Endothelial cell of hepatic sinusoid (primary cell): ENCODE measurements around the gene SASH1.
"Not testable (repeated sequence)": the region's sequence is repeated elsewhere in the genome, so short reads cannot be mapped to it uniquely, and the experiment has no call there.

ENCODE experiments used
- in situ Hi-C: cut with HindIII; loops from 2 replicates; pipeline ENCODE4 v1.10.0; 2017; ENCODE audit warnings: low sequenced_read_pairs

The SASH1 gene

DNA sequence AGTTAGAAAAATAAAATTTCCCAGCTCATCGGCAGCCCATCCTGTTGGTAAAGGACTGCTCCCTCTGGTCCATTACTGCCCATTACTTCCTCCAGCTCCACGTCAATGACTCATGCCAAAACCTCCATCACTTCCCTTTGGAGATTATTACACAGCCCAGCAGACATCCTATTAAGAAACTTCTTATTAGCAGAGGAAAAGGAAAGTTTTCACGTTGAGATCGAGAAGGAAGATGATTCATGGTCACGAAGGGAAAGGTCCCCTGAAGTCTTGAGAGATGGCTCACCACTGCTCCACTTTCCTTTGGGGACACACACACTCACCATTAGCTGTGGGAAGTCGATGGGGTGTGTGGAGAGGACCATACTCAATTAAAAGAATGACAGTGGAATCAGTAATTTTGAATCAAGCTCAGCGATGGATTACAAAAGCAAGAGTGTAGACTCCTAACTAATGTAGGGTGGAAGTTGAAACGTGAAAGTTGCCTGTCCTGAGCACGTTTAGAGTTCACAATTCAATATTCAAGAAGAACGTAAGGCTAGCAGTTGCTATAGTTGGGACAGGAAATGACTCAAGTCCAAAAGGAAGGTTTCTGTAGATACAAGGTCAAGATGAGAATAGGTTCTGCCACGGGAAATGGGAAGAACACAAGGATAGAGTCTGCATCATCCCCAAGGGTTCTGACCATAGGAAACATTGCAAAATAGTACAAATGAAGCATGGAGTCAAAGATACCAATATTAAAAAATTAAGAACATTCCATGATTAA, 21.6 kb downstream of the SASH1 start:
- in situ Hi-C loops, result no loop called here

DNA sequence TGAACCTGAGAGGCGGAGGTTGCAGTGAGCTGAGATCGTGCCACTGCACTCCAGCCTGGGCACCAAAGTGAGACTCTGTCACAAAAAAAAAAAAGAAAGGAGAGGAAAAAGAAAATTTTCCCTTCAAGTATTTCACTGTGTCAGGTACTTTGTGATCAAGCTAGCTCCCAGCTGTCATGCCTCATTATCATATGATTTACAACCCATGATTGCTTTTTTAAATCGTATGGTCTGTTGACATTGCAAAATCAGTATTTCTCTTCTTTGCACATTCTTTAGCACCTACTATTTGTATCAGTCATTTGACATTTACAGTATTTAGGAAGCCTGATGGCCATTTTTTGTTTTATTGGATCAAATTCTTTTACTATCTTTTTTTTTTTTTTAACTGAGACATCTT, 22.4 kb downstream of the SASH1 start:
- in situ Hi-C loops, result loop anchor here (5.0 kb wide), 2 partner anchors 62 to 98 kb away; no protein-coding TSS in a partner anchor

DNA sequence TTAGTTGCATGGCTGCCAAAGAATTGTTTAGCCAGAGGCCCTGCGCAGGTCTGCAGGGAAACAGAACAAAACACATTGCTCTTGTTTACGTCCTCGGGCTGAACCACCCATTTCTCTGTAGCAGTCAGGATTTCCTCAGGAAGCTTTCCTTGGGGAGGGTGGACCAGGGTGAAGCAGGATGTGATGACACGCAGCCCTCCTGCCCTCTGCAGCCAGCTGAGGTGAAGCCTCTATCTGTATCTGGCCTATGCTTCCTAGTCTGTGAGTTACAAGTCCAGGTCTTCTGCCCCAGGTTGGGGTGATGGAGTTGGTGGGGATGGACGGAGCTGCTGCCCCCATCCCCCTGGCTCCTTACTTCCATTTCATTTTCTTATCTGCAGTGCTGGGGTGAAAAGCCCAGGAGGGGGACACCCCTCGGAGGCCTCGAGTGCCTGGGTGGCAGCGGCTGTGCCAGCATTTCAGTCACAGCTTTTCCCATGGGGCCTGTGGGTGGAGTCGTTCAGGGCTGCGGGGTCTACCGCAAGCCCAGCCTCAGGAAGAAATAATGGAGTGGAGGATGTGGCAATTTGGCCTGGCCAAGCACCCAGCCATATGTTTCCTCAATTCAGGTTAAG, 24.9 kb downstream of the SASH1 start:
- in situ Hi-C loops, result loop anchor here (5.0 kb wide), 2 partner anchors 60 to 100 kb away; no protein-coding TSS in a partner anchor

DNA sequence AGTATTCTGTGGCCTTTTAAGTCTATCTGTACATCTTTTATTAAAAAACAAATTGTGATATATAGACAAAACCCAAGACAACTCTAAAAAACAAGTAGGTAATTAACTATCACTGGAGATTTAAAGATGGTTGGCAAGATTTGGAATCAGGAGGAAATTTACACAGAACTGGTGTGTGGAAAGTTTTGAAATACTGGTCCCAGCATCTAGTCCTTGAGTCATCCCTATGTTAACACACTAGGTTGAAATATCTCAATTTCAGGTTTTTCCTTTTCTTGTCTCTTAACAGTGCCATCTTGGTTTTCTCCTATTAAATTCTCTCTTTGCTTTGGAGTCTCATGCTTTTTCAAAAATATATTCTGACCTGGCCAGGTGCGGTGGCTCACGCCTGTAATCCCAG, 27.5 kb downstream of the SASH1 start:
- in situ Hi-C loops, result no loop called here

DNA sequence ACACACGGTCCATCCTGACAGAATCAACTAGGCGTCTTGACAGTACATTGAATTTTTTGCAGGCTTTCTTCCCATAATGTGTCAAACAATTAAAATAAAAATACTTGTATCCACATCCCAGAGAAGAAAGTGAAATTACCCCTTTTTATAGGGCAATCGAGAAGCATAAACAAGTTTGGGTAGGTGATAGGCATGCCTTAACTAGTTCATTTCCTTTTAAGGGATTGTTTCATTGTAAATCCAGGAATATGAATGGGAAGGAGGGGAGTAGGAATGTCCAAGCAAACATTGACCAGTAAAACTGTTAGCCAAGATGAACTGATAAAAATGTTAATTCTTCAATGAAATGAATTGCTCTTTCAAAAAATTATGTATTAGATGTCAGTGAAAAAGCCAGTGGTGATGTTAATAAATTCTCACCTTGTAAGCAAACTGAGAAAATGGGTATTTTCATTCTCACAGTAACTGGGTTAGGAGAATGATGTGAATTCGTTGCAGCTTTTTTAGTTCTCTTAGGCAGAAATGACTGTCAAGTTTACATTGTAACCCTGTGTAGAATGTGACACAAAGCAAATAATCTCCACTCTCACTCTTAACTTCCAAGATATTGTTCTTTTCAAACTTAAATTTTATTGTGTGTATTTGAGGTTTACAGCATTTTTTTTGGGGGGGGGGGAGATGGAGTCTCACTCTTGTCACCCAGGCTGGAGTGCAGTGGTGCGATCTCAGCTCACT, 31.6 kb downstream of the SASH1 start:
- in situ Hi-C loops, result no loop called here

DNA sequence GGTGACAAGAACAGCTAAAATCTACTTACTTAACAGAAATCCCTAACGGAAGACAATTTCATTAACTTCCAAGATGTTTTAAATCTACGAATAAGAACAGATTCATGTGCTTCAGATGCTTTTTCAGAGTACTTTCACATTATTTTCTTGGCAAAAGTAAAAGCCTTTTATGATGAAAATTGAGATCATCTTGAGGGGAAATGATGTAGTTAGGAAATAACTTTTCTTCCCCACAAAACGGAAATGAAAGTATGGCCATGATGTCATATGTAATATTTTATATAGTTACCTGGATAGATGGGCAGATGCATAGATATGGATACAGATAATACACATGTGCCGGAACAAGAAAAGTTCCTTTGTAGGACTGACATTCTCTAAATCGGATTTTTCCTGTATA, 32.8 kb downstream of the SASH1 start:
- in situ Hi-C loops, result no loop called here

DNA sequence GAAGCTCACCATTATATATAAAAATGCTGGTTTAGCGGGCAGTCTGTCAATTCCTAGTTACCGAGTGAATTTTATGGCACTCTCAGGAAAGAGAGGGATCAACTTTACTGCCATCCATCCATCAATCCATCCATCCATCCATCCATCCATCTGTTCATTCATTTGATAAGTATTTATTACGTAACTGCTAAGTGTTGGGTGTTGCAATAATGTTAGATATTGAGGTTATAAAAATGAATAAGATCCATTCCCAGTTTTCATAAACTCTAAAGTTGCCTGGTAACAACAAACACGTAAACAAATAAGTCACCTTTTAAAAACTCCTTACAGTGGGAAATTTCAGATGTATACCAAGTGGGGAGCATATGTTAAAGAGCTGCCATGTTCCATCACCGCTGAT, 36.8 kb downstream of the SASH1 start:
- in situ Hi-C loops, result no loop called here

DNA sequence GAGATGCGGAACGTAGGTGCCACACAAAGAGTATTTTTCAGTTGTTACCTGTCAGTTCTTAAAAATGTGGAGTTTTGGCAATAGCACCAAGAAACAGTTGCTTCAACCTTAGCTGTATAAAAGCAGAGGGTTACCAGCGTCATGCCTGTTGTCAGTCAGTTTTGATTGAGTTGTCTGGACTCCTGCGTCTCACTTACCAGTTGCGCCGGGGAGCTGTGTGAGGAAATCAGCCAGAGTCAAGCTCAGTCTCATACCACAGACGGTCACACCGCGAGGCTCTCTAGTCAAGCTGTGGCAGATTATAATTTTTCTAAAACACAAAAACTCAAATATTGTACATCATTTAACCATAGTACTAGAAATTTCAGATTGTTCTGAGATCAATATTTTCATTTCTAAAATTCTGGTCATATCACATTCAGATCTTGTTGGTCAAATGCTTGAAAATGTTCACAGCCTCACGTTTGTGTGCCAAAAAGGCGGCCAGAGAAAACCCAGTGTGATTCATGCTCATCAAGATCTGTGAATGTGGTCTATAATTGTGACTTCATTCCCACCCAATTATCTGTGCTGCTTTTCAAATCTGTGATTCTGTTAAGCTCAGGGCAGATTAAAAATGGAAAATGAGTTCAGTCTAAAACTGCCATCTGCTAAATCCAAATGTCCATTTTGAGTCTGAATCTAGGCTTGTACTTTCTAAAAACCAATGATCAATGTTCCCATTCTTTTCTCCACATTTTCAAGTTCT, 37.5 kb downstream of the SASH1 start:
- in situ Hi-C loops, result no loop called here

DNA sequence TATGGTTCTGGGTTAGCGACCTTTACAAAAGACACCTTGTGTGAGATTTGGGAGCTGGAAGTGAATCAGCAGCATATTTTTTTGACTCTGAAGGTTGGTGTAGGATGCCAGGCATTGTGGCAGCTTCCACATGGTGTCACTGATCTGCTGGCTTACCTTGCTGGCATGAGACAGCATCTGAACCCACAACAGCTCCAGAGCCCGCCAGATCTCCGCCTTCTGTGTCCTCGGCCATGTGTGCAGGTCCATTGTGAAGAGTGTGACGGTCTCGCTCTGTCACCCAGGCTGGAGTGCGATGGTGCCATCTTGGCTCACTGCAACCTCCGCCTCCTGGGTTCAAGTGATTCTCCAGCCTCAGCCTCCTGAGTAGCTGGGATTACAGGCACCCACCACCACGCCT, 39.4 kb downstream of the SASH1 start:
- in situ Hi-C loops, result not testable (repeated sequence)

DNA sequence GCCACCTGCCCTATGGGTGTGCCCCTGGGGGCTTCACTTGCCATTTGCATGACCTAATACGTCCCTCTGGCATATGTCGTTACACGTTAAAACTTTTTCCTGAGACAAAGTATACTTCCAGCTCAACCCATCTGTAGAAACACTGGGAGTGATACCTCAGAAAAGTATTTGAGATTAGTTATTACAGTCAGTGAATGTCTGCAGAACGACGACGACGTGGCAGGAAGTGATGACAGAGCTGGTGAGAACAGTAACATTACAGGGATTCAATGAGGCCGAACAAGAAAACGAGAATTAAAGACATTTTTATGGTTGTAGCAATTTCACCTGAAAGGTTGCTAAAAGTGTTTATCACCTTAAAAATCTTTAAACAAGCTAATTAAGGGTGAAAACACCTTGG, 40.2 kb downstream of the SASH1 start:
- in situ Hi-C loops, result no loop called here

DNA sequence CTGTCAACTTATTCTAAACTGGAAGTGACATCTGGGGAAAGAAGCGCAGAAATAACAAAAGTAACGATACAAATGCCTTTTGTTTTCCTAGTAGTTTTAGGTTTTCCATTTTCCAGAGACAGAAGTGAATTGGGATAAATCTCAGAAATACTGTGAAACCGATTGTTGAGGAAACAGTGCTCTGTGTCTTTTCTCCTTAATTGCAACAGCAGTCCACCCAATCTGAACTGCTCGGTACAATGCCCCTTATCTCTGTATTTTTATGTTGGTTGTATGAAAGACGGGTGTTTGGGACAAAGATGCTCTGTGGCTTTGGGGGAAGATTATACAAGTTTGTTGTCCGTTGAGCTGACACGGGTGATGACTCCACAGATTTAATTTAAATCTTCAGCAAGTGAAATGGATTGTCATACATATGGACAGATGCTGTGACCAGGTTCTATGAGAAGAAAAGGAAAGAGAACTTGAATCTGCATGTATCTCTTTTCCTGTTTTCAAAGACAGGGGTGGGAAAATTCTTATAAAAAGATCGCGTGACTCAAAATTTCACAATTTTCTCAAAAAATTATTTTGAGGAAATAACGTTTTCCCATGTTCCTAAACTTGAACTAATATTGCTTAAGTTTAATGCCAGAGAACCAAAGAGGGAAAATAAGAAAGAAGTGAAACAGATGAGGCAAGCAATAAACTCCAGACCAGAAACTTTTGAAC, 41.2 kb downstream of the SASH1 start:
- in situ Hi-C loops, result no loop called here

DNA sequence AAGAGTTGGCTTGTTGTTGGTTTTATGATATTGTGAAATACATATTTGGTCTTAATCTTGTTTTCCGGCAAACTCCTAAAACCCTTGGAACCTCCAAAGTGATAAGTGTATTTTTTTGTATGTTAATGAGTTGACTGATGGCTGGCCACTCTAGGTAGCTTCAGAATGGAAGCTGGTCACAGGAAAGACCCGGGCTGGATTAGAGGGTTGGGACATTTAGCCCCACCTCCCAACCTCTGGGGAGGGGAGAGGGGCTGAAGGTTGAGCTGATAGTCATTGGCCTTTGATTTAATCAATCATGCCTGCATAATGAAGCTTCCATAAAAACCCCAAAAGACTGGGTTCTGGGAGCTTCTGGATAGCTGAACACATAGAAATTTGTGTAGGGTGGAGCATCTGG, 42.7 kb downstream of the SASH1 start:
- in situ Hi-C loops, result no loop called here

DNA sequence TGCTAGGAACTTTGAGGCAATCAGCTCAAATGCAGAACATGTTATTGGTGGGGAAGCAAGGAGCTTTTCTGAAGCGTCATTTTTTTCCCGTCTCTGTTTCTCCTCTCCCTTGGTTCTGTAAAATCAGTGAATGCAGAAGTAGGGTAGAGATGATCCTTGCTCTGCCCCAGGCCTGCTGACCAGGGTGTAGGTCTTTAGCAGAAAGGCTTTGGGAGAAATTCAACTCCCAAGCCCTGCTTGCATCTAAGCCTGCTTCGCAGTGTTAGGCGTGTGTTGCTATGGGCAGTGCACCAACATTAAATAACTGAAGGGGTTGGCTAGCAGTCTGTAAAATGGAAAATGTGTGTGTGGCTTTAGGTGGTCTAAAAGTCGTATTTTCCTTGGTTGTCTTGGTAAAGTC, 45.9 kb downstream of the SASH1 start:
- in situ Hi-C loops, result no loop called here

DNA sequence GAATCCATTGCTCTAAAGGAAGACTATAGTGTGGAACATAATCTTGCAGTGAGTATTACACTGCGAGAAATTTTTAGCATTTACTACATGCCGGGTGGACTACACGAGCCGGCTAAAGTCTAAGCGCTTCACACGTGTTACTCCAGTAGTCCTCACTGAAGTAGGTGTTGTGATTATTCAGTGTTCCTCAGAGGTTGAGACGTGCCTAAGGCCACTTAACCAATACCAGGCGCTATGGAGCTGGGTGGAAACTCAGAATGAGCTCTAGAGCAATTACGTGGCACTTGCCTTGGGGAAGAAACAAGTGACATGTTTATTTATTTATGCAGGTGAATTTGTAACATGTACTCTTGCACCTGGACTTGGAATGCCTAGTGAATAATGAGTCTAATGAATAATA, 46.4 kb downstream of the SASH1 start:
- in situ Hi-C loops, result no loop called here

DNA sequence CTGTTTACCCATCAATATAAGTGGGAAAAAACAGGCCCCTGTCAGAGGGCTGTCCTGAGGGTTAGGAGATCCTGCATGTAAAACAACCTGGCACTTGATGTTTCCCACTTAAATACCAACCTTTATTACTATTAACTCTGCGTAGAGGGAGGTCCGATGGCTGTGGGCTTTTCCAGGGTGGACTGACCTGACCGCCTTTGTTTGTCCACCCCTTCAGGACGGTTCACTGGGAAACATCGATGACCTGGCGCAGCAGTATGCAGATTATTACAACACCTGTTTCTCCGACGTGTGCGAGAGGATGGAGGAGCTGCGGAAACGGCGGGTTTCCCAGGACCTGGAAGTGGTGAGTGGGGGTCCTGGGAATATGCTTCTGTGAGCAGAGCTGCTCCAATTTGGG, 47.3 kb downstream of the SASH1 start:
- in situ Hi-C loops, result no loop called here

DNA sequence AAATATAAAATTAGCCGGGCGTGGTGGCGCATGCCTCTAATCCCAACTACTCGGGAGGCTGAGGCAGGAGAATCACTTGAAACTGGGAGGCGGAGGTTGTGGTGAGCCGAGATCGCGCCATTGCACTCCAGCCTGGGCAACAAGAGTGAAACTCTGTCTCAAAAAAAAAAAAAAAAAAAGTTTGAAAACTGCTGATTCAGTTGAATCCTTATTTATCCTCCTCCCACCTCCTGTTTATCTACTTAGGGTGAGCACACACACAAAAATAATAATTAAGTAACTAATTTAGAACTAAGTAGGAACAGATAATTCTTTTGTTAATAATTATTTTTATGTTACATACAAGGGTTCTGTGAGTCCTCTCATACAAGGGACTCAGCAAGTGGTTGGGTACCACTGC, 49.5 kb downstream of the SASH1 start:
- in situ Hi-C loops, result not testable (repeated sequence)

DNA sequence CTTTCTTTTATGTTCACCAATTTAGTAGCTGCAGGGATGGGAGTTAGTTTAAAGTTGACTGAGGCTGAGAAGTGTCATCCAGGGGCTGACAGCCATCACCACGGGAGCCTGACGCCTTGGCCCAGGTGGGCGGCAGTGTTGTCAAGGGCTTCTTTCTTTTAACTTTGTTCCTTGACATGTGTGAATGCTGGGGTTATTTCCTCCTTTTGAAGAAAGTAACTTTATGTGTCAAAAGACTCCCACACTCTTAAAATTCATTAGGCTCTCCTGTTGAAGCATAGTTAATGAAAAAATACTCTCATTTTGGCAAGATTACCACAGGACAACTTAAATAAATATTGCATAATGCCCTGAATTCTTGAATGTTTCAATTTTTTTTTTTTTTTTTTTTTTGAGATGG, 50.0 kb downstream of the SASH1 start:
- in situ Hi-C loops, result no loop called here

DNA sequence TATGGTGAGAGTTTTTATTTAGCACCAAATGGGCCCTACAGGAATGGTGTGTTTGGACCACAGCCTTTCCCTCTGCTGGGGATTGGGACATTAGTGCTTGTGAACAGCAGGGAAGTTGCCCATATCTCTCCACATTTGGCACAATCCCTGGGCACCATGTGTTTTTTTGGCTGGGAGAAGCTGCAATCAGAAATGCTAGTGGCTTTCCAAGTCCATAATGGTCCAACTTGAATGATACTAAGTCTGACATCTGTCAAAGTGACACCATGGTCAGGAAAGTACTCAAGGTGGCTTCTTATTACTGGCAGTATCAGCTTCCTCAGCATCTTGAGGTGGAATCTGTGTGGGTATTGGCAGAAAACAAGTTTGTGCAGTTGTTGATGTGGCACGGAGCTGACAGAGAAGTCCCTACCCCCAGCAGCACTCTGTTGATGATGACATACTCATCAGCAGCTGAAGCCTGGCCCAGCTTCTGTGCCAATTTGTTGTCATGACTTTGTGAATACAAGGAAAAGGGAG, 53.0 kb downstream of the SASH1 start:
- in situ Hi-C loops, result no loop called here

DNA sequence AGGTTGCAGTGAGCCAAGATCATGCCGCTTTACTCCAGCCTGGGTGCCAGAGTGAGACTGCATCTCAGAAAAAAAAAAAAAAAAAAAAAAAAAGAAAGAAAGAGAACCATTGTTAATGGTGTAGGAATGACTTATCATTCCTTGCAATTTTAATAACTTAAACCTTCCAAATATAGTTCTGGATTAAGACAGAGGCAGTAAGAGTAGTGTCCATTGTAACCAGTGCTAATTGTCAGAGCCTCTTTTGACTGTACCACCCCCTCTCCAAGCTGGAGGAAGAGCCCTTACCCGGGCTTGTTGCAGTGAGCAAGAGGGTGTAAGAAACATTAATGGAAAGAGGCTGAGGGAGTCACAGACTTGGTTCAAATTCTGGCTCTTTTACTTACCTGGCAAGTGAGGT, 53.8 kb downstream of the SASH1 start:
- in situ Hi-C loops, result no loop called here

DNA sequence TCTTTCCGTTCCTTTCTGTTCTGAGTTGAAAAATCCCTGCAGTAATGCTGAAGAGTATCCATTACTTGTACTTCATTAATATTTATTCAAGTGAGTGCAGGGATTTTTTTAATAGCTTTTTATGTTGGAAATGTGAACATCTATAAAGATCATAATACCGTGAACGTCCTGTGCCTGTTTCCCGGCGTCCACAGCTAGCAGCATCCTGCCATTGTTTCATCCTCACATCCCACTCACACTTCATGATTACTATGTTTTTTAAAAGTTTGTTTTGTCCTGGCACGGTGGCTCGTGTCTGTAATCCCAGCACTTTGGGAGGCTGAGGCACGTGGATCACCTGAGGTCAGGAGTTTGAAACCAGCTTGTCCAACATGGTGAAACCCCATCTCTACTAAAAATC, 54.3 kb downstream of the SASH1 start:
- in situ Hi-C loops, result no loop called here
